Endothelial cell of umbilical vein (primary cell): ENCODE data around the gene NR5A1. TPM values are rescaled to one million over a fixed set of nuclear protein-coding genes. Genes with fewer than 3 reads are reported as not detected.

ENCODE experiments used
- BruUV-seq: library from RNA; stranded (reverse); fragments of 400-500 nt; replicated peaks from 2 replicates; lab custom pipeline; 2021; lab: Mats Ljungman, UMichigan
- CTCF ChIA-PET: fragments of 300-600, 350-600 bp; sonication (Branson Sonifier 250); formaldehyde crosslinking; loops from one replicate; lab custom pipeline; 2021; ENCODE audit warnings: antibody characterized with exemption, inconsistent platforms; lab: Charles Lee
- POLR2A ChIA-PET: fragments of 300-600, 350-600 bp; sonication (Branson Sonifier 250); formaldehyde crosslinking; loops from one replicate; lab custom pipeline; 2021; ENCODE audit warnings: antibody characterized with exemption, inconsistent platforms; lab: Charles Lee
- DNase-seq: peaks from one replicate; pipeline ENCODE4 v3.0.0-alpha.2; 2011; ENCODE audit warnings: low read depth, low spot score
- FAIRE-seq: peaks from 2 replicates; lab custom pipeline; 2011; peaks lifted over from hg19 to GRCh38; lab: Jason Lieb, UNC
- H2AFZ ChIP-seq: 2 replicates; pipeline ENCODE4 v1.6.0; 2012; ENCODE audit warnings: low read depth, low read length, control low read depth, inconsistent platforms
- H3K27ac ChIP-seq: 2 replicates; pipeline ENCODE4 v1.5.1; 2011; ENCODE audit warnings: low read depth, mild to moderate bottlenecking, control low read depth, low read length, moderate library complexity; ENCODE audit not compliant: insufficient read depth
- H3K27me3 ChIP-seq, 2 experiments: 2 replicates each; pipeline versions ENCODE4 v1.6.0 to v1.6.1; 2011; ENCODE audit warnings: low read length in 2 of 2, mixed read lengths in 1 of 2; ENCODE audit not compliant: control insufficient read depth in 2 of 2, insufficient read depth in 2 of 2
- H3K36me3 ChIP-seq, 2 experiments: 2 replicates in 1 of 2; 3 replicates in 1 of 2; pipeline ENCODE4 v1.5.1; 2011; ENCODE audit warnings: low read length in 2 of 2, mild to moderate bottlenecking in 1 of 2, moderate library complexity in 1 of 2; ENCODE audit not compliant: control insufficient read depth in 2 of 2, insufficient read depth in 2 of 2; ENCODE audit errors: extremely low read depth in 1 of 2
- H3K4me1 ChIP-seq: 3 replicates; pipeline ENCODE4 v1.5.1; 2011; ENCODE audit warnings: mild to moderate bottlenecking, low read length; ENCODE audit not compliant: control insufficient read depth, insufficient read depth; ENCODE audit errors: extremely low read depth
- H3K4me2 ChIP-seq: 2 replicates; pipeline ENCODE4 v1.6.1; 2011; ENCODE audit warnings: low read length, control low read depth, mixed read lengths; ENCODE audit not compliant: insufficient read depth
- H3K4me3 ChIP-seq, 3 experiments: fragments of 200-600 bp in 1 of 3; sonication (generic), shearing (Covaris generic) in 1 of 3; replicated peaks in 1 of 3; 2 replicates each; pipeline ENCODE4 v1.5.1; 2011 to 2016; ENCODE audit warnings: control low read depth in 3 of 3, low read length in 3 of 3, mild to moderate bottlenecking in 2 of 3, inconsistent platforms in 1 of 3, low read depth in 1 of 3, moderate library complexity in 1 of 3; ENCODE audit not compliant: insufficient read depth in 1 of 3
- H3K79me2 ChIP-seq: 2 replicates; pipeline ENCODE4 v1.6.0; 2012; ENCODE audit warnings: low read length, inconsistent platforms; ENCODE audit not compliant: control insufficient read depth, insufficient read depth
- H3K9ac ChIP-seq: replicated peaks from 2 replicates; pipeline ENCODE3; 2011; ENCODE audit warnings: low read length, control low read depth; ENCODE audit not compliant: insufficient read depth; ENCODE audit errors: extremely low read depth
- H3K9me1 ChIP-seq: replicated peaks from 3 replicates; pipeline ENCODE4 v1.6.0; 2011; ENCODE audit warnings: mild to moderate bottlenecking, low read length; ENCODE audit not compliant: control insufficient read depth, insufficient read depth; ENCODE audit errors: extremely low read depth
- H3K9me3 ChIP-seq: replicated peaks from 2 replicates; pipeline ENCODE4 v1.5.1; 2012; ENCODE audit warnings: low read length, inconsistent platforms; ENCODE audit not compliant: control insufficient read depth, insufficient read depth
- H4K20me1 ChIP-seq: replicated peaks from 2 replicates; pipeline ENCODE3; 2011; ENCODE audit warnings: mild to moderate bottlenecking, low read length; ENCODE audit not compliant: control insufficient read depth, insufficient read depth; ENCODE audit errors: extremely low read depth
- EZH2 ChIP-seq: IDR thresholded peaks from 2 replicates; pipeline ENCODE4 v1.6.1; 2012; ENCODE audit warnings: borderline replicate concordance, low read depth, mild to moderate bottlenecking, moderate library complexity, low read length, inconsistent platforms; ENCODE audit not compliant: severe bottlenecking
- GATA2 ChIP-seq: IDR thresholded peaks from 2 replicates; pipeline ENCODE4 v1.7.0; 2011; ENCODE audit warnings: low read depth, mild to moderate bottlenecking, moderate library complexity, mixed read lengths, low read length; ENCODE audit not compliant: insufficient read length, insufficient read depth
- JUN ChIP-seq: IDR thresholded peaks from 2 replicates; pipeline ENCODE4 v1.6.1; 2011; ENCODE audit warnings: borderline replicate concordance, low read depth; ENCODE audit not compliant: insufficient read length, insufficient read depth
- POLR2A ChIP-seq: IDR thresholded peaks from 2 replicates; pipeline ENCODE4 v1.6.1; 2012; ENCODE audit warnings: low read depth, mild to moderate bottlenecking, control low read depth, low read length
- dilution Hi-C: fragments of 300-500 bp; cut with MboI; formaldehyde crosslinking; loops from one replicate; pipeline ENCODE4 v1.15.0; 2019; ENCODE audit warnings: low sequenced_read_pairs; ENCODE audit not compliant: extremely low pct_ligation_motif_present
- intact Hi-C: fragments of 100-400 bp; cut with micrococcal nuclease; formaldehyde crosslinking; loops from one replicate; pipeline ENCODE4 v1.10.0; 2022
- polyA plus RNA-seq, 4 experiments: library from polyadenylated mRNA; depleted of rRNA in 3 of 4; stranded (reverse) in 3 of 4; unstranded in 1 of 4; fragments of >200 nt; gene quantifications; 2 replicates each; pipeline versions ENCODE4 v1.2.1 to v1.2.3, GENCODE V29; 2011 to 2012; ENCODE audit warnings: missing spikeins in 1 of 4
- total RNA-seq: library from RNA; stranded (reverse); gene quantifications from 2 replicates; pipeline ENCODE4 v1.2.3, GENCODE V29; 2021
- TF ChIP-seq, protein P1 (sequence below): IDR thresholded peaks from 2 replicates; pipeline ENCODE4 v1.6.1; 2011; ENCODE audit not compliant: insufficient read depth, insufficient read length
- TF ChIP-seq, protein P2 (sequence below), 2 donors: IDR thresholded peaks; 1 replicate in 1 of 2; 2 replicates in 1 of 2; pipeline ENCODE4 v1.5.1; 2011; ENCODE audit warnings: low read length in 2 of 2, mild to moderate bottlenecking in 2 of 2, moderate library complexity in 2 of 2, control low read depth in 1 of 2, inconsistent platforms in 1 of 2, low read depth in 1 of 2; ENCODE audit not compliant: insufficient read depth in 1 of 2; ENCODE audit errors: extremely low read depth in 1 of 2

Gene NR5A1
- total and polyA plus RNA-seq, 2 donors (not counting 3 experiments of a cell fraction or from before 2014, with no cell fraction given), result not detected

DNA sequence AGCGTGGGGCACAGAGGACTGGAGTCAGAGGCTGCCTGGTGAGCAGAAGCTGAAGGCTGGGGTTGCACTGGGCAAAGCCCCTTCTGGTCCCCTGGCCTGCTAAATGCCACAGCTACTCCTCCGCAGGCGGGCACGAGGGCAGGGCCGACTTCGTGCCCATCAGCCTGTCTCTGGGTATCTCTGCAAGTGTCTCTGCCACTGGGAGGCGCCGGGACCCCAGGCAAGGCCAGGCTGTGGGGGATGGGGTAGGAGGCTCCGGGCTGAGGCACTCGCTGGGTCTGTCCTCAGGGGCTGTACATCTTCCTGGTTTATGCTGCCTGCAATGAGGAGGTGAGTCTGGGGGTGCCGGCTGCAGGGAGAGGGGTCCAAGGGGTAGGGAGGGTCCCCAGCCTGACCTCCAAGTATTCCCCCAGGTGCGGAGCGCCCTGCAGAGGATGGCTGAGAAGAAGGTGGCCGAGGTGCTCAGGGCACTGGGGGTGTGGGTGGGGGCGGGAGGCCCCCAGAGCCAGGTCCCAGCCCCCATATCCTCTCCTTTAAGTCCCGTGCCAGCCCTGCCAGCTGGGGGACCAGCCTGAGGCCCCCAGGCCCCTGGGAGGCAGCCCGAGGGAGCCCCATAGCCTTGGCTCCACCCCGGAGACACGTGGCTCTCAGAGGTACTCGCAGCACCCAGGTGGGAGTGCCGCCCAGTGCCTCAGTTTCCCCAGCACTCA lies 31.9 kb downstream of the NR5A1 start:
- POLR2A ChIA-PET, result no interaction called here
- intact Hi-C loops, result no loop called here
- Histone ChIP-seq H3K36me3 (no peaks in the 10 kb centered on the region), H3K4me1 (no peaks in the 10 kb centered on the region), H3K27me3 (peaks cover 20 to 27% of the 10 kb centered on the region in 2 experiments), H3K79me2 (no peaks in the 10 kb centered on the region), H3K4me3 (no peak overlapping the region), H4K20me1 (no peaks in the 10 kb centered on the region), H3K9me3 (no peaks in the 10 kb centered on the region), H2AFZ (no peak overlapping the region), H3K9me1 (no peaks in the 10 kb centered on the region), H3K9ac (no peak overlapping the region), H3K27ac (no peak overlapping the region), H3K4me2 (no peak overlapping the region)
- TF ChIP-seq POLR2A (no peak), JUN (no peak), GATA2 (no peak), EZH2 (no peak)
- TF ChIP-seq, protein P1, sequence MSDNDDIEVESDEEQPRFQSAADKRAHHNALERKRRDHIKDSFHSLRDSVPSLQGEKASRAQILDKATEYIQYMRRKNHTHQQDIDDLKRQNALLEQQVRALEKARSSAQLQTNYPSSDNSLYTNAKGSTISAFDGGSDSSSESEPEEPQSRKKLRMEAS, result no peak
- TF ChIP-seq, protein P2, sequence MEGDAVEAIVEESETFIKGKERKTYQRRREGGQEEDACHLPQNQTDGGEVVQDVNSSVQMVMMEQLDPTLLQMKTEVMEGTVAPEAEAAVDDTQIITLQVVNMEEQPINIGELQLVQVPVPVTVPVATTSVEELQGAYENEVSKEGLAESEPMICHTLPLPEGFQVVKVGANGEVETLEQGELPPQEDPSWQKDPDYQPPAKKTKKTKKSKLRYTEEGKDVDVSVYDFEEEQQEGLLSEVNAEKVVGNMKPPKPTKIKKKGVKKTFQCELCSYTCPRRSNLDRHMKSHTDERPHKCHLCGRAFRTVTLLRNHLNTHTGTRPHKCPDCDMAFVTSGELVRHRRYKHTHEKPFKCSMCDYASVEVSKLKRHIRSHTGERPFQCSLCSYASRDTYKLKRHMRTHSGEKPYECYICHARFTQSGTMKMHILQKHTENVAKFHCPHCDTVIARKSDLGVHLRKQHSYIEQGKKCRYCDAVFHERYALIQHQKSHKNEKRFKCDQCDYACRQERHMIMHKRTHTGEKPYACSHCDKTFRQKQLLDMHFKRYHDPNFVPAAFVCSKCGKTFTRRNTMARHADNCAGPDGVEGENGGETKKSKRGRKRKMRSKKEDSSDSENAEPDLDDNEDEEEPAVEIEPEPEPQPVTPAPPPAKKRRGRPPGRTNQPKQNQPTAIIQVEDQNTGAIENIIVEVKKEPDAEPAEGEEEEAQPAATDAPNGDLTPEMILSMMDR (IDR thresholded peaks at IDR 0.05; ENCODE audit: extremely low read depth in 1 of 2, insufficient read depth in 1 of 2, low read depth in 1 of 2, low read length in 2 of 2), result no peak
- FAIRE-seq, result no peak
- CTCF ChIA-PET, result interaction anchor here (1.1 kb wide), 1 partner anchor 62 kb away, joined by 3 read pairs; no protein-coding TSS in a partner anchor
- no TSS peak for BruUV-seq
- dilution Hi-C loops, result no loop called here
- DNase-seq, result no peak
